ENCODE measurements around the gene IDE.
"Not testable (repeated sequence)": the region's sequence is repeated elsewhere in the genome, so short reads cannot be mapped to it uniquely, and the experiment has no call there.

DNA sequence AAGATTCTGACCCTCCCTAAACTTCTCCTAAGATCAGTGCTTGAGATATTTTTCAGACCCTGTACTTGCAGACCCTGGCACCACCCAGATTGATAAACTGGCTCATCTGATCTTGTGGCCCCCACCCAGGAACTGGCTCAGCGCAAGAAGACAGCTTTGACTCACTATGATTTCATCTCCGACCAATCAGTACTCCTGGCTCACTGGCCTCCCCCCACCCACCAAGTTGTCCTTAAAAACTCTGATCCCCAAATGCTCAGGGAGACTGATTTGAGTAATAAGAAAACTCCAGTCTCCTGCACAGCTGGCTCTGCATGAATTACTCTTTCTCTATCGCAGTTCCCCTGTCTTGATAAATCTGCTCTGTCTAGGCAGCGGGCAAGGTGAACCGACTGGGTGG is 171.7 kb downstream of the IDE start:
- TF ChIP-seq, protein P1, sequence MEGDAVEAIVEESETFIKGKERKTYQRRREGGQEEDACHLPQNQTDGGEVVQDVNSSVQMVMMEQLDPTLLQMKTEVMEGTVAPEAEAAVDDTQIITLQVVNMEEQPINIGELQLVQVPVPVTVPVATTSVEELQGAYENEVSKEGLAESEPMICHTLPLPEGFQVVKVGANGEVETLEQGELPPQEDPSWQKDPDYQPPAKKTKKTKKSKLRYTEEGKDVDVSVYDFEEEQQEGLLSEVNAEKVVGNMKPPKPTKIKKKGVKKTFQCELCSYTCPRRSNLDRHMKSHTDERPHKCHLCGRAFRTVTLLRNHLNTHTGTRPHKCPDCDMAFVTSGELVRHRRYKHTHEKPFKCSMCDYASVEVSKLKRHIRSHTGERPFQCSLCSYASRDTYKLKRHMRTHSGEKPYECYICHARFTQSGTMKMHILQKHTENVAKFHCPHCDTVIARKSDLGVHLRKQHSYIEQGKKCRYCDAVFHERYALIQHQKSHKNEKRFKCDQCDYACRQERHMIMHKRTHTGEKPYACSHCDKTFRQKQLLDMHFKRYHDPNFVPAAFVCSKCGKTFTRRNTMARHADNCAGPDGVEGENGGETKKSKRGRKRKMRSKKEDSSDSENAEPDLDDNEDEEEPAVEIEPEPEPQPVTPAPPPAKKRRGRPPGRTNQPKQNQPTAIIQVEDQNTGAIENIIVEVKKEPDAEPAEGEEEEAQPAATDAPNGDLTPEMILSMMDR (IDR thresholded peaks at IDR 0.05), result not testable (repeated sequence)
- TF ChIP-seq POLR2A, EP300 (IDR thresholded peaks at IDR 0.05): not testable (repeated sequence)

Measured in upper lobe of left lung (tissue), 4 donors.